ENCODE data around the gene UBAP2.
A peak's percentile ranks its signal among the peaks of the same experiment; 100 is the strongest.

Gene UBAP2

DNA sequence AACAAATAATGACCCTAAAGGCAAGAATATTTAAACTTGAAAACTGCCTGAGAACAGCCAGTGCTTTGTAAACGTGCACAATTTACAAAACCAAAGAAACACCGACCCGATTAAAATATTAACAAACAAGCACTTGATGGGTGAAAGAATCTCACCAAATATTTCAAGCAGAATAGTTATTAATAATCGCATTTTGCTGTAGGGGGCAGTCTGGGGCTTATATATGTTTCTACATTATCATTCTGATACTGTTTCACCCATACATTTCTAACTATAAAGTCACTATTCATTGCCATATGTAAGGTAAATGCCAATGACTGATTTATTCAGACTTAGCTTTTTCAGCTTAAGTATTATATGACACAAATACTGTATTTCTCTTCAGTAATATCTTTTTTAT lies 37.7 kb downstream of the UBAP2 start:
- peak; percentile 74 for TF ChIP-seq CTCF (IDR thresholded peaks at IDR 0.05; ENCODE audit: low read length)
- TF ChIP-seq EZH2 (IDR thresholded peaks at IDR 0.05; ENCODE audit: borderline replicate concordance, low read length), result no peak
- Histone ChIP-seq H3K4me2 (ENCODE audit: low read length) (no peak overlapping the region), H2AFZ (ENCODE audit: low read length) (no peak overlapping the region), H3K36me3 (ENCODE audit: insufficient read depth, low read length) (peaks cover 72% of the 10 kb centered on the region), H3K79me2 (ENCODE audit: insufficient read depth, low read length) (peaks cover 4% of the 10 kb centered on the region; the same call in 1 of the 2 replicates), H3K9ac (ENCODE audit: low read length) (no peak overlapping the region), H3F3A (ENCODE audit: insufficient read depth, low read length) (0 out of 2 replicates have a peak, but pooled peaks cover 4% of the 10 kb centered on the region), H3K4me1 (ENCODE audit: insufficient read depth, low read length, severe bottlenecking) (no peaks in the 10 kb centered on the region), H3K9me3 (ENCODE audit: low read length) (no peaks in the 10 kb centered on the region), H3K27me3 (ENCODE audit: insufficient read depth, low read length) (no peaks in the 10 kb centered on the region), H3K27ac (ENCODE audit: low read depth, low read length, poor library complexity, severe bottlenecking) (no peak overlapping the region), H3K9me2 (ENCODE audit: low read depth, low read length) (no peaks in the 10 kb centered on the region), H4K20me1 (ENCODE audit: insufficient read depth, low read length) (no peaks in the 10 kb centered on the region), H3K4me3 (ENCODE audit: low read depth, low read length, poor library complexity, severe bottlenecking) (no peak overlapping the region)

- Histone ChIP-seq H3K4me3 (ENCODE audit: low read depth, low read length, poor library complexity, severe bottlenecking) (no peak overlapping the region), H3K9me2 (ENCODE audit: low read depth, low read length) (no peaks in the 10 kb centered on the region), H3K79me2 (ENCODE audit: insufficient read depth, low read length) (peaks cover 4% of the 10 kb centered on the region; the same call in 1 of the 2 replicates), H3K27me3 (ENCODE audit: insufficient read depth, low read length) (no peaks in the 10 kb centered on the region), H3K9ac (ENCODE audit: low read length) (no peak overlapping the region), H3K36me3 (ENCODE audit: insufficient read depth, low read length) (peaks cover 86% of the 10 kb centered on the region), H3K9me3 (ENCODE audit: low read length) (no peaks in the 10 kb centered on the region), H3K4me2 (ENCODE audit: low read length) (no peak overlapping the region), H3F3A (ENCODE audit: insufficient read depth, low read length) (peaks cover 4% of the 10 kb centered on the region; the same call in 1 of the 2 replicates), H2AFZ (ENCODE audit: low read length) (no peak overlapping the region), H3K27ac (ENCODE audit: low read depth, low read length, poor library complexity, severe bottlenecking) (no peak overlapping the region), H3K4me1 (ENCODE audit: insufficient read depth, low read length, severe bottlenecking) (no peaks in the 10 kb centered on the region), H4K20me1 (ENCODE audit: insufficient read depth, low read length) (no peaks in the 10 kb centered on the region)
- TF ChIP-seq CTCF (IDR thresholded peaks at IDR 0.05; ENCODE audit: low read length) (no peak), EZH2 (IDR thresholded peaks at IDR 0.05; ENCODE audit: borderline replicate concordance, low read length) (no peak)
These were observed 46.7 kb downstream of the UBAP2 start for GRCh38 chr9:34001951-34002350.

DNA sequence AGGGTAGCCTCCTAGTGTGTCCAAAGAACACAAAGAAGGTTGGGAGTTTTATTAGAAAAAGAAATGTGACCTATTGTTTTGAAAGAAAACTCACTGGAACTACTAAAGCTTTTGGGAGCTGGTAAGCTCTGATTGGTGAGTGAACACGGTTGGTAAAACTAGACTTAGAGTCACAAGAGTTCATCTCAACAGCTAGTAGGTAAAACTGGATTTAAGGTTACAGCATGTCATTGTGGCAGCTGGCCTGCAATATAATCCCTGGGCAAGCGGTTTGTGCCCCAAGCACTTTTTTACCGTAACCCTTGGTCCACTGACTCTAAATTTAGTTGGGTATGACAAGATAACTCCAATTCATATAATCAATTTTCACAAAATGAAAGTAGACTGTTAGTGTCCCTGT lies 47.4 kb downstream of the UBAP2 start:
- H2AFZ ChIP-seq (ENCODE audit: low read length), result no peak overlapping the region
- H3K27ac ChIP-seq (ENCODE audit: low read depth, low read length, poor library complexity, severe bottlenecking), result no peak overlapping the region
- no peaks in the 10 kb centered on the region; the same call in 1 of the 2 replicates for H3F3A ChIP-seq (ENCODE audit: insufficient read depth, low read length)
- H3K9me2 ChIP-seq (ENCODE audit: low read depth, low read length), result no peaks in the 10 kb centered on the region
- H3K4me1 ChIP-seq (ENCODE audit: insufficient read depth, low read length, severe bottlenecking), result no peaks in the 10 kb centered on the region
- H3K36me3 ChIP-seq (ENCODE audit: insufficient read depth, low read length), result peaks cover 86% of the 10 kb centered on the region
- TF ChIP-seq CTCF (IDR thresholded peaks at IDR 0.05; ENCODE audit: low read length) (no peak), EZH2 (IDR thresholded peaks at IDR 0.05; ENCODE audit: borderline replicate concordance, low read length) (no peak)
- no peaks in the 10 kb centered on the region for H3K9me3 ChIP-seq (ENCODE audit: low read length)
- no peaks in the 10 kb centered on the region for H4K20me1 ChIP-seq (ENCODE audit: insufficient read depth, low read length)
- H3K9ac ChIP-seq (ENCODE audit: low read length), result no peak overlapping the region
- no peak overlapping the region for H3K4me2 ChIP-seq (ENCODE audit: low read length)
- H3K79me2 ChIP-seq (ENCODE audit: insufficient read depth, low read length), result no peaks in the 10 kb centered on the region
- H3K4me3 ChIP-seq (ENCODE audit: low read depth, low read length, poor library complexity, severe bottlenecking), result no peak overlapping the region
- H3K27me3 ChIP-seq (ENCODE audit: insufficient read depth, low read length), result no peaks in the 10 kb centered on the region

All from OCI-LY1 (cell line).